Measurements from ENCODE around the gene DDAH2.
A peak's percentile ranks its signal among the peaks of the same experiment; 100 is the strongest.

Gene DDAH2

DNA sequence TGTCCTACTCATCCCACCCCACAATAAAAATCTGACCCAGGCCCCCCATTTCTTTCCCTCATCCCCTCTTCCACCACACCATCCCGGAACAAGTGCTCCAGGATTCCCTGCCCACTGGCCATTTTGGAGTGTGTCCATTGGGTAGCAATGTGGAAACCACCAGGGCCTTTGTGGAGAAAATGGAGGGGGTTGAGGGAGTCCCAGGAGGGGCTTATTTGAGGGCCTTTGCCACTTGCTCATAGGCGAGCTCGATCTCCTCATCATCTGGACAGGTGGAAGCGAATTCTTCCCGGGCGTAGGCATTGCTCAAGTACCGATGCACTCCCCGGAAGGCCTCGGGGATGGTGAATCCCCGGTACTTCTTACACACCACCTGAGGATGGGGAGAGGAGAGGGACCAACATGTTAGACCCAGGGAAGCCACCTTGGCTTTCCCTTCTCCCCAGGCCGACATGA lies 1.6 kb upstream of the DDAH2 start:
- no peak for DNase-seq

DNA sequence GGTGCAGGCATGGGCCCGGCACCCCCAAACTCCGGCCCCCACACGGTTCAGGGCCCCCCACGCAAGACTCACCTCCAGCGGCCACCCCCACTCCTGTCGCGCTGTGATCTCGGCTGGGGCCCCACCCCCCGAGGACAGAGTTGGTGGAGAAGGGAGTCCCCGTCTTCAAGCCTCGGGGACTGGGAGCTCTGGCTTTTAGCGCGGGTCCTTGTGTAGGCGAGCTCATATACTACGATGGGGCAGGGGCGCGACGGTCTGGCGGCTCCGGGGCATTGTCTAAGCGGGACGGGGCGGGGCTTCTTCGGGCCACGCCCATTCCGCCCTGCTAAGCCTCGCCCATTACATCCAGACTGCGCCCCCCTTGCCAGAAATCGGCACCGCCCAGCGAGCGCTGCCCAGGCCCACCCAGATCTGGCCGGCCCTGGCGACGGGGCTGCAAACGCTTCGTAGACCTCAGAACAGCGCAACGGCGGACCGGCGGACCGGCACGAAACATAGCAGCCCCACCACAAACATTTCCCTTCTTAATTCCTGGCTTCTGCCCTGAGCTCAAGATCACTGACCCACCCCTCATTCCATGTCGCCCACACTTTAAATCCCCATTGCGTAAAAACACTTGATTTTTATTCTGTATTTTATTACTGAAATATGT lies 1.0 kb upstream of the DDAH2 start:
- peak; percentile 47 to 70 (median 49) for DNase-seq

DNA sequence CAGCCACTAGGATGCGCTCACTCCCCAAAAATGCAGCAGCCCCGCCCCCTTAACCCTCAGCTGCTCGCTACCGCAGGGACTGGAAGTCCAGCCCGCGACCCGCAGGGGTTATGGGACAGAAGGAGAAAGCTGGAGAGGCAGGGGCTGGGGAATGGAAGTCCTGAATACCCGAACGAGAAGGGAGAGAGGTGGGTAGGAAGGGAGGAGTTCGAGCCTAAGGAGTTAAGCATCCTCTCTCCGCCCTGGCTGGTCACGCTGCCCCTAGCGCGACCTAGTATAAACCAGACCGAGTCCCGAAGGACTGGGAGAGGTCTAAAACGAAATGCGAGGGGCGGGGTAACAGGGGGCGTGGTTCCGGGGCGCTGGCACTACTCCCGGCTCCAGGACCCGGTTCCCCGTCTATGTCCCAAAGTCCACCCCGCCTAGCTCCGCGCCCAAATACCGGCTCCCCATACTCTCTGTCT lies 448 bp upstream of the DDAH2 start:
- peak; percentile 64 to 86 (median 71) for DNase-seq

DNA sequence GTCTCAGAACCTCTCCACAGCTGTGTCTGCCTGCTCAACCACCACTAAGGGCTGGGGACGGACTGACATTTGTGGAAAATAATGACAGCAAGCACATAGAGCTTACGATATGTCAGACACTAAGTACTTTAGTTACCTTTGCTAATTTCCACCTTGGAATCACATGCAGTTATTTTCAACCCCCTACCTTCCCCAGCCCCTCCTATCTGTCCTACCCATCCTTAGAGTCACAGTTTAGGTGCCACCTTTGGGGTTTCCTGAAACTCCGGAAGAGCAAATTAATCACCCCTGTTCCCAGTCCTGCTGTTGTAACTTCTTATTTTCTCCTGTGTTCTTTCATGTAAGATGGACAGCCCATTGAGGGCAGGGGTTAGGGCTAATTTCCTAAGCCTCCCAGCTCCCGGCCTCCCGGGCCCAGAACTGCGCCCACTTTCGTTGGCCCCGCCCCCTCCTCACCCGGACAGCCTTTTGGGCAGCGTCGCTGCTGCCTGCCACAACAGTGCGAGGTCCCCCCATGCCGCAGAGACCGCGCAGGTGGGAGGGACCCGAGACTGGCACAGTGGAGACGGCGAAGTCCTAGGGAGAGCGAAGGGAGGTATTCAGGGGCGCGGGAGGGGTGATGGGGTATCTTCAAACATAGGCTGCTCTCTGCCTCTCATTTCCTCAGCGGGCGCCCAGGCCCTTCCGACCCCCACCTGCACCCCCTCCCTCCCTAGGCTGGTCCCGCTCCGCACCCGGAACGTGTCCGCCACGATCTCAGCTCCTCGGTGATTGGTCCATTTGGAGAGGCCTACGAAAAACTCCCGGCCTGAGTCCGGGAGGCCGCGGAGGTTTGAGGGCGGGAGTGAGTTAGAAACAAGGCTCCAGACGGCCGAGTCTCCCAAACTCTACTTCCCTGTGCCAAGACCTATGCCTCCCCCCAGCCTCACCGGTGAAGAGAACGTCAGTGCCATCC lies 1.1 kb downstream of the DDAH2 start:
- DNase-seq, result no peak

DNA sequence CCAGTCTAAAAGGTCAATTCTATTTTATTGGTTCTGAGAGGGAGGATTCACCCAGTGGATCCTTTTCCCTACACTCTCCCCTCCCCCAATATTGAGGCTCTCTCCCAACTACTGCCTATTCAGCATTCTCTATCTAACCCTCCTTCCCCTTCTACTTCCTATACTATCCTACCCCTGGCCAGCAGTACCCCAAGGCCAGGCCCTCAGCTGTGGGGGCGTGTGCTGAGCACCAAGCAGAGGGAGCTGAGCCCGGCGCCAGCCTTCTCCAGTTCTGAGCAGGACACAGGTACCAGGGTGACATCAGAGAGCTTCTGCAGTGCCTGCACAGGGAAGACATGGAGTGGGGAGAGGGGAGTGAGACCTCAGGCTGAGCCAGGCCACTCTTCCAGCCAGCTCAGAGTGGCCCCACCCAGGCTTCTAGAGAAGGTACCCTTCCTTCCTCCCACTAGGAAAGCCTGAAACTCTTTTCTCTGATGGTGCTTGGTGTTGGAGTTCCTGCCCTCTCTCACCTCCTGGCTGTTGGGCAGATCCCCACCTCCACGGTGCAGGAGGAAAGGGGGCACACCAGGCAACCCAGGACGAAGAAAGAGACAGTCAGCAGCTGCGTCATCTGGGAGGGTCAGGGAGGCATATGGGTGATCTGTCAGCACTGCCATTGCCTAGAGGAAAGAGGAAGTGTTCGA lies 1.9 kb downstream of the DDAH2 start:
- DNase-seq, result peak in 1 of 5 donors; percentile 56

DNA sequence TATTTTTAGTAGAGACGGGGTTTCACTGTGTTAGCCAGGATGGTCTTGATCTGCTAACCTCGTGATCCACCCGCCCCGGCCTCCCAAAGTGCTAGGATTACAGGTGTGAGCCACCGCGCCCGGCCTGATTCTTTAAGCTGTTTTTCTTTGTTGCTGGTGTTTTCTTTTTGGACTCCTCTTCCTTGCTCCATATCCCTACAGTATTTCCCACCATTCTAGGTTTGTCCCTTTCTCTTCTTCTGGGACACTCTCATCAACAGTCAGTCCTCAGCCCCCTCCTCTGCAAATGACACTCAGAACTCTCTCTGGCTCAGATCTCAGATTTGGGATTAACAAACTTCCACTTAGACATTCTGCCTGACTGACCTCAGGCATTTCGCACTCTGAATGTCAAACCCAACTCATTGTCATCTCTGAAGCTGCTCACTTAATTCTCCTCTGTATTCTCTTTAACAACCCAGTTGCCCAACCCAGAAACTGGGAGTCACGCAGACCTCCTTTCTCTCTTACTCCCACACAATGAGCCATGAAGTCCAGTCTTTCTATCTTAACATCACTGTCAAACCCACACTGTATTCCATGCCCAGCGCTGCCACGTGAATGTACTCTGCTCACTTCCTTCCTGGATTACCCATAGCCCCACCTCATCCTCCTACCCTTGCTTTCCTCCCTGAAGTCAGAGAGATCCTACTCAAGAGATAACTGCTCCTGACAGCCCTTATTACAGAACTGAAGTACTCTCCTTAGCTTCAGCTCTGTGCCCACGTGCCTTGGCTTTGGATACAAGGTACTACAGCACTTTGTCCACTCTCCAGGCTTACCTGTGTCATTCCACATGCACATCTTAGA lies 3.4 kb downstream of the DDAH2 start:
- no peak for DNase-seq

DNA sequence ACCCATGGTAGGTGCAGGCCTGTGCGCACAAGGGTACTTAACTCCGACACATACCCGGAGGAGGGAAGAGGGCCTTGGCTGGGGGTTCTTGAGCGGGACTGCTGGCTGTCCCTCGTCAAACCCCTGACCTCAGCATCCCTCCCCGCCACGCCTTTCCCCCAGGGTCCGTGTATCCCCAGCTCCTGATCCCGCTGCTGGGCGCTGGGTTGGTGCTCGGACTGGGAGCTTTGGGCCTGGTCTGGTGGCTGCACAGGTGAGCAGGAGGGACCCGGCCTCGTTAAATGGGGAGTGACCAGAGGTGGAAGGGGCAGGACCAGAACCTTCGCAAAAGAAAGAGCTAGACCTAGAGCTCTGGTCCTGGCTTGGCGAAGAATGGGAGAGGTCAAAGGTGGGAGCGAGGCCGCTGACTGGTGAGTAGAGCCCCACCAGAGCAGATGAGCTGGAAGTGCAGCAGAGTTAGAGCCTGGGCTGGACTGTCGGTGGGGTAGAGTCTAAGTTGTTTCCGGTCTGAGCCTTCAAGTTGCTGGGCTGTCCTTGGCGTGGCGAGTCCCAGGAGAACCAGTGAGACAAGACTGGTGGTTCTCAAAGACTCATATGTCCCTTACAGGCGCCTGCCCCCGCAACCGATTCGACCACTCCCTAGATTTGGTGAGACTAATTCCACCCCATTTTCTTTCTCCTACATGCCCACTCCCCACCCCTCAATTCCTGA lies 5.0 kb downstream of the DDAH2 start:
- no peak for DNase-seq

DNA sequence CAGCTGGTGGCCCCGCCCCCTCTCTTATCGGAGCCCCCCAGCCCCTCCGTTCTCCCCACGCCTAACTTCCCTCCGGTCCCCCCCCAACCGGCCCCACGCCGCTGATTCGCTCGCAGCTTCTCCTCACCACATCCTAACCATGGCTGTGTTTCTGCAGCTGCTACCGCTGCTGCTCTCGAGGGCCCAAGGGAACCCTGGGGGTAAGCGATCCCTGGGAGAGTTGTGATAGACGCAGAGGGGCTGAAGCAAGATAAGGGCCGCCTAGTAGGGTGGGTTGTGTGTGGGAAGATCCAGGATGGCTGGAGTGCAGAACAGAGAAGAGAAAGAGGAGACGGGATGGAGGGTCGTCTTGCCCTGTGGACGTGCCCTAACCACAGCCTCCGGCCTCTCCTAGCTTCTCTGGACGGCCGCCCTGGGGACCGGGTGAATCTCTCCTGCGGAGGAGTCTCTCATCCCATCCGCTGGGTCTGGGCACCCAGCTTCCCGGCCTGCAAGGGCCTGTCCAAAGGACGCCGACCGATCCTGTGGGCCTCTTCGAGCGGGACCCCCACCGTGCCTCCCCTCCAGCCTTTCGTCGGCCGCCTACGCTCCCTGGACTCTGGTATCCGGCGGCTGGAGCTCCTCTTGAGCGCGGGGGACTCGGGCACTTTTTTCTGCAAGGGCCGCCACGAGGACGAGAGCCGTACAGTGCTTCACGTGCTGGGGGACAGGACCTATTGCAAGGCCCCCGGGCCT lies 5.7 kb downstream of the DDAH2 start, which contains the start of gene MPIG6B:
Gene MPIG6B, plus strand, starts transcription at position 129 of the 735 bp plus-strand sequence. Its CDS starts 11 bp downstream, at position 140.
- no peak for DNase-seq

DNA sequence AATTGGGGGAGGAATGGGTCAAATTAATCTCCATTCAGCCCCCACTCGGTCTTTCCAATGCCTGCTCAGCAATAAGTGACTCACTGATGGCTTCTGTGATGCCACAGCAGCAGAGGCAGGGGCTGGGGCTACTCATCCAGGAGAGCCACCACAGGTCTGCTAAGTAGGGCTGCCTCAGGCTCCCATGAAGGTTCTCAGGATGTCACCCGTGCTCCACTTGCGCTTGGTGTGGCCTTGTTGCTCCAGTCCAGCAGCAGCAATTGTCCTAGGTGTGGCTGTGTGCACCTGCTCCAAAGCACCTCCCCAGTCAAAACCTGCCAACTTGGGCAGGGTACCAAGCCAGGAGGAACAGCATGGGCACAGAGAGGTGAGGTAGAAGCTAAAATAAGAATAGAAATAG lies 6.9 kb downstream of the DDAH2 start:
- DNase-seq, result no peak

DNA sequence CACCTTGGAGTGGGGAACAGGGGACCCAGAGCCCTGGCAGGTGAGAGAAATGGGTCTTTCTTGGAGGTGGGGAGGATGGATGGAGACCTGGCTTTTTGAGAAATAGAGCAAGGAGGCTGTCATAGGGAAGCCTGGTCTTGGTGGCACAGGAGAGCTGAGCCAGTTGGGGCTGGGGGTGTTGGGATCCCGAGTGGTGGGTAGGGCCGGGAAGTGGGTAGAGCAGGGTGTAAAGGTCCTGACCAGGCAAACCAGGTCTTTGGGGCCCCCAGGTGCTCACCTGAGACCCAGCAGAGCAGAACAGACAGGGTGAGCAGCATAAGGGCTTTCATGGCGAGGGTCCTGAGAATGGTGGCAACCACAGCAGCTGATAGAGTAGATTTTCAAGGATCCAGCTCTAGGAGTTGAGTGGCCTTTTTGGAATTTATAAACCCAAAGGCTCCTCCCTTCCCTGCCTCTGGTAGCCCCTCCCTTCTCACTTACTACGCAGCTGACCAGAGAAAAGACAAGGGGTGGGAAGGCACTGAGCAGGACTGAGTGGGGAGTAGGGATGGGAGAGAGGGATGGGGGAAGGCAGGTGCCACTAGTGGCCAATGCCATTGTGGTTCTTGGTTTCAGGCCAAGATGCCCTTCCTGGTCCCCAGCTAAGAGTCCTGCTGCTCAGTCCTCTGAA lies 7.6 kb downstream of the DDAH2 start, which contains the start of gene LY6G6C:
Gene LY6G6C, minus strand, starts transcription at position 396 of the 670 bp plus-strand sequence. Its CDS starts 67 bp downstream, at position 329.
- no peak for DNase-seq

DNA sequence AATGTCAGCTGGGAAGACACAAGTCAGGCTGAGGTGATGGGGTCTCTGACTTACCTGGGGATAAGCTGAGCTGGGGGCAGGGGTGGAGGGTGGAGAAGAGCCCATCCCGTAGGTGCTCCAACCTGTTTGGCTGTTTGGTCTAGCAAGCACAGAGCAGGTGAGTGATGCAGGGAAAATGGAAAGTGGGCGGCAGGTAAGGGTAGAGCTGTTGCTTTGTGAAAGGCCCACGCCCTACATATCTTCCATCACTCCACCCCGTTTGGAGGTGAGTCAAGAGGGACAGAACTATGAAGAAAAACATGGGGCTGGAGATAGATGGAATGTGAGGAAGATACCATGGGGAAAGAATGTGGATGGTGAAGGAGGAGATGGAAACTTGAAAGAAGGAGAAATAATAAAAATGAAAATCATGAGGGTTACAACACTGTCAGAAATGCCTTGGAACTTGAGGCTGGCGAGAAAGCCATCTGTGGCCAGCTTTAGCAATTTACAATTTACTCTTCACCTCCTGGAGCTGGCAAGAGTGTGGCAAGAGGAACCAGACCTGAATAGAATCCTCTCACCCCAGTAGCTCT lies 8.8 kb downstream of the DDAH2 start:
- no peak for DNase-seq

DNA sequence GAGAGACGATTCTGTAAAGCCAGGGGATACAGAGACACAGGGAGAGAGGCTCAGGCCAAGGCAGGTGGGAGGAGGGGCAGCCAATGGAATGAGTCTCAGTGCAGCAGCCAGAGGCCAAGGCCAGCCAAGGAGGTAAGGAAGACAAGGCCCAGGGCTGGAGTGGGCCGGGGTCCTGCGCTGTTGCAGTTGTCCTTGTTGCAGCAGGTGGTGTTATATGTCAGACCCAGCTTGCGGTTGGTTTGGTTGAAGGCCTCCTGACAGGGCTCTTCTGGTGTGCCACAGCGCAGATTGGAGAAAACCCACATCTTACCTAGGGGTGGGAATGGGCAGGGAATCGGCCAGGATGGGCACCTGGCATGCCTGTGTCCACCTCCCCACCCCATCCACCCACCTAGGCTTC lies 10.1 kb downstream of the DDAH2 start:
- no peak for DNase-seq

DNA sequence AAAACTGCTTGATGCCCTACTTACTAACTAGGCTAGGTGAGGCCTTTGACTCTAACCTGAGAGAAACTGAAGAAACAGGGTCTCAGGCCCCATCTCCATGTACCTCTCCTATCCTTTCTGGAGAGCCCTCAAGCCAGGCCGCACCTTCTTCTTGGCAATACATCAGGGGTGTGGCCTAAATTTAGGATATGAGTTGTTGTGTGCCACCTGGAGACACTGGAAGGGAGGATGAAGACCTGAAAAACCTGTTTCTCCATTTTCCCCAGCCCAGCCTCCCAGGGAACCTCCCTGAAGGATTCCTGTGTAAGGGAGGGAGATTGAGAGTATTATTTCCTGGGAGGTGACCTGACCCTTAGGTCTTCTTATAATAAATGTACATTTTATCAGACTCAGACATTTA lies 10.8 kb downstream of the DDAH2 start:
- no peak for DNase-seq

DNA sequence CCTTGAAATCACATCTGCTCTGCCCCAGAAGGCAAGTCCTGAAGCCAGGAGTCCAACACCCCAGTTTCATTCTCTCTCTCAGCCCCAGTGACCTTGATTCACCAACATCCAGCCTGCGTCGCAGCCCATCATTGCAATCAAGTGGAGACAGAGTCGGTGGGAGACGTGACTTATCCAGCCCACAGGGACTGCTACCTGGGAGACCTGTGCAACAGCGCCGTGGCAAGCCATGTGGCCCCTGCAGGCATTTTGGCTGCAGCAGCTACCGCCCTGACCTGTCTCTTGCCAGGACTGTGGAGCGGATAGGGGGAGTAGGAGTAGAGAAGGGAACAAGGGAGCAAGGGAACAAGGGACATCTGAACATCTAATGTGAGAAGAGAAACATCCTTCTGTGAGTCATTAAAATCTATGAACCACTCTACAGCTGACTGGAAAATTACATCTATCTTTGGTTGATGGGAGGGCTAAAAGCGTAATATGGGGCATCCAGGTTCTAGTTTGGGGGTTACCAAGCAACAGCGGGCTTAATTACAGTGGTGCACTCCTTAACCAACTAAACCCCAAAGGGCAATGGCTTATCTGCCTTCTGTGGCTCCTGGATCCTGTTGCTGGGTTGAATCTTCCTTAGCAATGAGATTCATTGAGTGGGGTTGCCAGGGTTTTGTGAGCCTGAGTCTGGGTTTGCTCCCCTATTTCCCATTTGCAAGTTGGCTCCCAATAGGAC lies 11.4 kb downstream of the DDAH2 start:
- DNase-seq, result no peak

DNA sequence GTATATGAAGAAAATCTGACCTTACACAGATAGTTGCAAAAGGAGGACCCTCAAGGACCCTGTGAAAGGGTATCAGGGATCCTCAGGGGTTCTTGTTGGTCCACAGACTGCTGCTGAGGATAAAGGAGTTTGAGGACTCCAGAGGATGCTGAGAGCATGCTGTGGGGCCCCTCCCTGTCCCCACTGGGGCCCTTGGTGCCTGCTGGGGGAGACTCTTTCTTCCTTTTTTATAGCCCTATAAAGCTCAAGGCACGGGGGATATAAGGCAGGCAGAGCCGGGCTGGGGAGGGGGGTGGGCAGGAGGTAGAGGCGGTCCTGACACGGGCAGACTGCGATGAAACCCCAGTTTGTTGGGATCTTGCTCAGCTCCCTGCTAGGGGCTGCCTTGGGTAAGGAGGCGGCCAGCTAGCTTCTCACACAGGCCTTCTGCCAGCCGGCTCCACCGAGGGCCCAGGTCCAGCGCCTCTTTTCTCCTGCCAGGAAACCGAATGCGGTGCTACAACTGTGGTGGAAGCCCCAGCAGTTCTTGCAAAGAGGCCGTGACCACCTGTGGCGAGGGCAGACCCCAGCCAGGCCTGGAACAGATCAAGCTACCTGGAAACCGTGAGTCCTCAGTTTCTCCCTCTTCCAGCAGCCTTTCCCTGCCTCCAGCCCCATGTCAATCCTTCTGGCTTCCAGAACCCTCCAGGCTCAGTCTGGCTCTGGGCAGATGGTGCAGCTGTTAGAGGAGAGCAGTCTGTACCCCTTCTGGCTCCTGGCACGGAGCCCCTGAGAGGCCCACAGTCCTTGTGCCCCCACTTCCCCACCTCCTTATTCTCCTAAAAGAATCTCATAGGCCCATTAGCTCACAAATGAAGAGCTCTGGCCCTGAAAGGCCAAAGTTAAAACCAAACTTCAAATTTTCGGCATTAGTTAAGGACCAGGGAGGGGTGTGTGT lies 13.8 kb downstream of the DDAH2 start, which contains the start of gene LY6G6D:
Gene LY6G6D, plus strand, starts transcription at position 327 of the 937 bp plus-strand sequence. Its CDS starts 8 bp downstream, at position 335.
- no peak for DNase-seq

DNA sequence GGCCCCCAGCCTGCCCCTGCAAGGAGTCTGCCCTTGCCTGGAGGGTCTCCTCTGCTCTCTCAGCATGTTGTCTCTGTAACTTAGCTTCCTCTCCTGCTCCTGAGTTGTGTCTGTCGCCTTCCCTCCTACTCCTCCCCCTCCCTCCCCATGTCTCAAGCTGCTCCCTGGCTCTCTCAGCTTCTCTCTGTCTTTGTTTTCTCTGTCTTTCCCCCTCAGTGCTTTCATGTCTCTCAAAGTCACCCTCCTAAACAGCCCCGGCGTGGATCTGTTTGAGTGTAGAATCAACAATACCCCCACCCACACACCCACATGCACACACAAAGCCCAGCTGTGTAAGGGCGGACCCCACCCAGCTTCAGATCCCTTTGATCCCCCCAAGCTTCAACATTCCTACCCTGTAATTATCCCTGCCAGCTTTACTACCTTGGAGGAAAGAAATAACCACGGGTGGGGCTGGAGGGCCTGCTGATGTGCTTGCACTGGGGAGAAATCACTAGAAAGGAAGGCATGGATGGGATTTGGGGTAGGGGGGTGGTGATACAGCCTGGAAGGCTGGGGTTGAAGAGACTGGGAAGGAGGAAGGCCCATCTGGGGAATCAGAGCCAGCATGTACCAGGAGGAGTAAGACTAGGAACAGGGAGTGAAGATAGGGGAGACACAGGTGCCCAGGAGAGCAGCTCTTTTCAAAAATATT lies 15.0 kb downstream of the DDAH2 start:
- no peak for DNase-seq

DNA sequence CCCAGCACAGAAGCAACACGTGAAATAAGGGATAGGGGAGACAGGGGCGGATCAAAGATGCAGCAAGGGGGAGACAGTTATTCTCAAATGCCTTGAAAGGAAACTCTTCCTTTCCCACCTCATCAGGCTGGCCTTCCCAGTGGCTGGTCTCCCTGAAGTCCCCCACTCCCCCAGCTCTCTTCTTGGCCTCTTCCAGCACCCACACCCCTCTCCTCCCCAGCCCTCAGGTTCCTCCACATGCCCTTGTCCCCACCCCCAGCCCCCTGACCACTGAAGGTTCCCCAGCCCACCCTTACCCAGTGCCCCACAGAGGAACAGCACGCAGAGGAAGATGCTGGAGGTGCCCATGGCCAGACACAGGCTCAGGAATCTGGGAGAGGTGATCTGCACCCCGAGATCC lies 15.6 kb downstream of the DDAH2 start:
- no peak for DNase-seq

Data from T-helper 1 cell (primary cell).